Kasumi-1 (cell line): Measurements from ENCODE around the gene GALR3.

Experiments used
- DNase-seq, 2 experiments: peaks; one replicate each; lab custom pipeline; 2025; lab: John Stamatoyannopoulos, UW

The GALR3 gene

GRCh38 chr22:37865510-37865909 lies 42.3 kb downstream of the GALR3 start:
- DNase-seq, result no peak

- no peak for DNase-seq
Observed at GRCh38 chr22:37870273-37870672, 47.1 kb downstream of the GALR3 start.
